H9 (cell line): ENCODE measurements around the gene POU2AF1. TPM values are rescaled to one million over a fixed set of nuclear protein-coding genes. Genes with fewer than 3 reads are reported as not detected.

ENCODE experiments used
- DNase-seq: peaks from one replicate; pipeline ENCODE4 v3.0.0-alpha.2; 2017
- H2AFZ ChIP-seq: one replicate; pipeline ENCODE4 v1.6.1; 2013; ENCODE audit warnings: mild to moderate bottlenecking, low read length, control low read depth, moderate library complexity
- H2AK5ac ChIP-seq: 2 replicates; pipeline ENCODE4 v1.6.1; 2013; ENCODE audit warnings: low read length, control low read depth, mixed read lengths; ENCODE audit not compliant: insufficient read length
- H2BK120ac ChIP-seq: one replicate; pipeline ENCODE4 v1.6.1; 2013; ENCODE audit warnings: low read depth, mild to moderate bottlenecking, low read length, control low read depth, inconsistent platforms; ENCODE audit not compliant: poor library complexity, severe bottlenecking
- H2BK12ac ChIP-seq: 2 replicates; pipeline ENCODE4 v1.6.1; 2013; ENCODE audit warnings: low read length, control low read depth, mixed read lengths, low read depth; ENCODE audit not compliant: insufficient read length
- H2BK15ac ChIP-seq: 2 replicates; pipeline ENCODE4 v1.6.1; 2013; ENCODE audit warnings: low read depth, low read length, control low read depth
- H2BK20ac ChIP-seq: one replicate; pipeline ENCODE4 v1.6.1; 2013; ENCODE audit warnings: low read depth, mild to moderate bottlenecking, low read length, control low read depth, inconsistent platforms; ENCODE audit not compliant: poor library complexity, severe bottlenecking
- H2BK5ac ChIP-seq: 2 replicates; pipeline ENCODE4 v1.6.1; 2013; ENCODE audit warnings: low read length, control low read depth, mixed read lengths; ENCODE audit not compliant: insufficient read length
- H3K14ac ChIP-seq: 2 replicates; pipeline ENCODE4 v1.6.1; 2013; ENCODE audit warnings: low read length, control low read depth; ENCODE audit not compliant: insufficient read depth
- H3K18ac ChIP-seq: 2 replicates; pipeline ENCODE4 v1.6.1; 2013; ENCODE audit warnings: low read depth, mild to moderate bottlenecking, mixed read lengths, low read length, control low read depth; ENCODE audit not compliant: insufficient read length
- H3K23ac ChIP-seq: 2 replicates; pipeline ENCODE4 v1.6.1; 2013; ENCODE audit warnings: low read length, control low read depth, mixed read lengths, low read depth; ENCODE audit not compliant: insufficient read length
- H3K23me2 ChIP-seq: 2 replicates; pipeline ENCODE4 v1.6.1; 2013; ENCODE audit warnings: low read depth, mild to moderate bottlenecking, mixed read lengths, low read length, control low read depth; ENCODE audit not compliant: insufficient read length, poor library complexity, severe bottlenecking
- H3K27ac ChIP-seq: 2 replicates; pipeline ENCODE4 v1.5.1; 2013; ENCODE audit warnings: low read length, control low read depth, mixed read lengths, low read depth; ENCODE audit not compliant: insufficient read length
- H3K27me3 ChIP-seq: 2 replicates; pipeline ENCODE4 v1.6.1; 2013; ENCODE audit warnings: low read length, control low read depth, inconsistent platforms; ENCODE audit not compliant: insufficient read depth
- H3K4ac ChIP-seq: 2 replicates; pipeline ENCODE4 v1.6.1; 2013; ENCODE audit warnings: low read depth, mild to moderate bottlenecking, control low read depth, inconsistent platforms, low read length, moderate library complexity
- H3K4me1 ChIP-seq: 2 replicates; pipeline ENCODE4 v1.6.1; 2013; ENCODE audit warnings: low read length, control low read depth, inconsistent platforms; ENCODE audit not compliant: insufficient read depth
- H3K4me2 ChIP-seq: 2 replicates; pipeline ENCODE4 v1.6.1; 2013; ENCODE audit warnings: low read length, control low read depth, mixed read lengths; ENCODE audit not compliant: insufficient read length, insufficient read depth
- H3K56ac ChIP-seq: 2 replicates; pipeline ENCODE4 v1.6.1; 2013; ENCODE audit warnings: low read depth, mild to moderate bottlenecking, mixed read lengths, low read length, control low read depth; ENCODE audit not compliant: insufficient read length
- H3K79me1 ChIP-seq: 2 replicates; pipeline ENCODE4 v1.6.1; 2013; ENCODE audit warnings: low read depth, mild to moderate bottlenecking, moderate library complexity, low read length, control low read depth, inconsistent platforms; ENCODE audit not compliant: insufficient read depth, poor library complexity, severe bottlenecking
- H3K79me2 ChIP-seq: 2 replicates; pipeline ENCODE4 v1.6.1; 2013; ENCODE audit warnings: low read length, control low read depth, inconsistent platforms; ENCODE audit not compliant: insufficient read depth
- H3K9ac ChIP-seq: 2 replicates; pipeline ENCODE4 v1.6.1; 2013; ENCODE audit warnings: low read length, control low read depth, mixed read lengths; ENCODE audit not compliant: insufficient read length; ENCODE audit errors: extremely low read depth
- H3K9me3 ChIP-seq: one replicate; pipeline ENCODE4 v1.6.1; 2013; ENCODE audit warnings: low read depth, low read length, inconsistent platforms; ENCODE audit not compliant: control insufficient read depth
- H3T11ph ChIP-seq: one replicate; pipeline ENCODE4 v1.6.1; 2013; ENCODE audit warnings: mild to moderate bottlenecking, low read length, control low read depth, inconsistent platforms
- H4K20me1 ChIP-seq: one replicate; pipeline ENCODE4 v1.6.1; 2013; ENCODE audit not compliant: control insufficient read depth, insufficient read length, insufficient read depth
- H4K5ac ChIP-seq: 2 replicates; pipeline ENCODE4 v1.6.1; 2013; ENCODE audit warnings: low read depth, mild to moderate bottlenecking, mixed read lengths, low read length, control low read depth; ENCODE audit not compliant: insufficient read length
- H4K8ac ChIP-seq: replicated peaks from 2 replicates; pipeline ENCODE4 v1.6.1; 2013; ENCODE audit warnings: low read length, control low read depth, mixed read lengths, low read depth; ENCODE audit not compliant: insufficient read length
- H4K91ac ChIP-seq: 2 replicates; pipeline ENCODE4 v1.6.1; 2013; ENCODE audit warnings: low read depth, mild to moderate bottlenecking, moderate library complexity, mixed read lengths, low read length, control low read depth; ENCODE audit not compliant: insufficient read length
- H3K27ac Mint-ChIP-seq, 3 experiments: 2 replicates in 2 of 3; 3 replicates in 1 of 3; pipeline ENCODE4 v1.8.0; 2020 to 2021; ENCODE audit warnings: mixed read lengths in 3 of 3, mild to moderate bottlenecking in 1 of 3, moderate library complexity in 1 of 3
- H3K27me3 Mint-ChIP-seq: 2 replicates; pipeline ENCODE4 v1.8.0; 2021; ENCODE audit warnings: low read depth, mild to moderate bottlenecking, moderate library complexity, mixed read lengths
- H3K36me3 Mint-ChIP-seq, 3 experiments: 2 replicates in 2 of 3; 3 replicates in 1 of 3; pipeline ENCODE4 v1.8.0; 2020 to 2021; ENCODE audit warnings: low read depth in 3 of 3, mixed read lengths in 3 of 3; ENCODE audit not compliant: insufficient read depth in 1 of 3
- H3K4me1 Mint-ChIP-seq, 2 experiments: 2 replicates each; pipeline ENCODE4 v1.8.0; 2020; ENCODE audit warnings: mixed read lengths in 2 of 2
- H3K4me3 Mint-ChIP-seq, 2 experiments: 2 replicates in 1 of 2; 3 replicates in 1 of 2; pipeline ENCODE4 v1.8.0; 2020 to 2021; ENCODE audit warnings: mild to moderate bottlenecking in 2 of 2, mixed read lengths in 2 of 2, moderate library complexity in 1 of 2
- H3K9me3 Mint-ChIP-seq, 2 experiments: 2 replicates in 1 of 2; 3 replicates in 1 of 2; pipeline ENCODE4 v1.8.0; 2020; ENCODE audit warnings: mild to moderate bottlenecking in 2 of 2, mixed read lengths in 2 of 2, moderate library complexity in 1 of 2
- CTCF ChIP-seq: fragments of 200-600 bp; sonication (generic); conservative IDR thresholded peaks from 3 replicates; pipeline ENCODE4 v1.8.0; 2021; ENCODE audit warnings: antibody characterized with exemption, mild to moderate bottlenecking
- WGBS: extraction: QIAGEN DNeasy Blood & Tissue Kit; methylation state at CpG from one replicate; pipeline ENCODE4 v1.1.7; 2013; ENCODE audit warnings: missing lambda C conversion rate, low lambda C conversion rate, mixed read lengths; ENCODE audit not compliant: insufficient read length; ENCODE audit errors: extremely low coverage; 5-methylcytosine and 5-hydroxymethylcytosine counted together
- total RNA-seq: library from RNA; stranded (reverse); gene quantifications from 2 replicates; pipeline ENCODE4 v1.2.1, GENCODE V29; 2021

The POU2AF1 gene
- total RNA-seq, 1 experiment from 2014 or later, result not detected

GRCh38 chr11:111324277-111324720 lies 54.8 kb downstream of the POU2AF1 start:
- Mint-ChIP-seq H3K4me1 (peaks cover 3 to 5% of the 10 kb centered on the region in 2 experiments; a peak in 3 of 4 replicates), H3K4me3 (no peak overlapping the region), H3K27me3 (no peaks in the 10 kb centered on the region; the same call in 1 of the 2 replicates), H3K27ac (no peak overlapping the region), H3K36me3 (no peaks in the 10 kb centered on the region), H3K9me3 (no peaks in the 10 kb centered on the region)
- H3K79me1 ChIP-seq, result no peaks in the 10 kb centered on the region
- no peak overlapping the region for H3K9ac ChIP-seq
- no peak overlapping the region for H2BK120ac ChIP-seq
- H3K14ac ChIP-seq, result no peak overlapping the region
- H4K5ac ChIP-seq, result no peak overlapping the region
- no peaks in the 10 kb centered on the region for H3K27me3 ChIP-seq
- no peak overlapping the region for H2BK12ac ChIP-seq
- WGBS, result no CpG with 5 or more reads among the region's 5 CpGs
- H2AK5ac ChIP-seq, result no peak overlapping the region
- H3K18ac ChIP-seq, result no peak overlapping the region
- no peaks in the 10 kb centered on the region for H3K9me3 ChIP-seq
- H2BK15ac ChIP-seq, result no peak overlapping the region
- no peak overlapping the region for H4K91ac ChIP-seq
- peaks cover 2% of the 10 kb centered on the region for H4K20me1 ChIP-seq
- no peak overlapping the region for H2BK20ac ChIP-seq
- no peak overlapping the region for H3K56ac ChIP-seq
- no peak overlapping the region for H3K27ac ChIP-seq
- no peak for DNase-seq
- H4K8ac ChIP-seq, result no peak overlapping the region
- no peaks in the 10 kb centered on the region for H3K23me2 ChIP-seq
- H3K4me2 ChIP-seq, result no peak overlapping the region
- H3T11ph ChIP-seq, result no peak overlapping the region
- H3K4me1 ChIP-seq, result no peaks in the 10 kb centered on the region
- no peak overlapping the region for H2BK5ac ChIP-seq
- H2AFZ ChIP-seq, result no peak overlapping the region
- no peak overlapping the region for H3K23ac ChIP-seq
- H3K79me2 ChIP-seq, result no peaks in the 10 kb centered on the region
- TF ChIP-seq CTCF, result no peak
- no peak overlapping the region for H3K4ac ChIP-seq
